Endothelial cell of umbilical vein (primary cell): Measurements from ENCODE around the gene CDC20. TPM values are rescaled to one million over a fixed set of nuclear protein-coding genes. Genes with fewer than 3 reads are reported as not detected.

Experiments used
- BruUV-seq: library from RNA; stranded (reverse); fragments of 400-500 nt; replicated peaks from 2 replicates; lab custom pipeline; 2021; lab: Mats Ljungman, UMichigan
- CTCF ChIA-PET: fragments of 300-600, 350-600 bp; sonication (Branson Sonifier 250); formaldehyde crosslinking; loops from one replicate; lab custom pipeline; 2021; ENCODE audit warnings: antibody characterized with exemption, inconsistent platforms; lab: Charles Lee
- POLR2A ChIA-PET: fragments of 300-600, 350-600 bp; sonication (Branson Sonifier 250); formaldehyde crosslinking; loops from one replicate; lab custom pipeline; 2021; ENCODE audit warnings: antibody characterized with exemption, inconsistent platforms; lab: Charles Lee
- DNase-seq: peaks from one replicate; pipeline ENCODE4 v3.0.0-alpha.2; 2011; ENCODE audit warnings: low read depth, low spot score
- FAIRE-seq: peaks from 2 replicates; lab custom pipeline; 2011; peaks lifted over from hg19 to GRCh38; lab: Jason Lieb, UNC
- H2AFZ ChIP-seq: 2 replicates; pipeline ENCODE4 v1.6.0; 2012; ENCODE audit warnings: low read depth, low read length, control low read depth, inconsistent platforms
- H3K27ac ChIP-seq: 2 replicates; pipeline ENCODE4 v1.5.1; 2011; ENCODE audit warnings: low read depth, mild to moderate bottlenecking, control low read depth, low read length, moderate library complexity; ENCODE audit not compliant: insufficient read depth
- H3K27me3 ChIP-seq, 2 experiments: 2 replicates each; pipeline versions ENCODE4 v1.6.0 to v1.6.1; 2011; ENCODE audit warnings: low read length in 2 of 2, mixed read lengths in 1 of 2; ENCODE audit not compliant: control insufficient read depth in 2 of 2, insufficient read depth in 2 of 2
- H3K36me3 ChIP-seq, 2 experiments: 2 replicates in 1 of 2; 3 replicates in 1 of 2; pipeline ENCODE4 v1.5.1; 2011; ENCODE audit warnings: low read length in 2 of 2, mild to moderate bottlenecking in 1 of 2, moderate library complexity in 1 of 2; ENCODE audit not compliant: control insufficient read depth in 2 of 2, insufficient read depth in 2 of 2; ENCODE audit errors: extremely low read depth in 1 of 2
- H3K4me1 ChIP-seq: 3 replicates; pipeline ENCODE4 v1.5.1; 2011; ENCODE audit warnings: mild to moderate bottlenecking, low read length; ENCODE audit not compliant: control insufficient read depth, insufficient read depth; ENCODE audit errors: extremely low read depth
- H3K4me2 ChIP-seq: 2 replicates; pipeline ENCODE4 v1.6.1; 2011; ENCODE audit warnings: low read length, control low read depth, mixed read lengths; ENCODE audit not compliant: insufficient read depth
- H3K4me3 ChIP-seq, 3 experiments: fragments of 200-600 bp in 1 of 3; sonication (generic), shearing (Covaris generic) in 1 of 3; replicated peaks in 1 of 3; 2 replicates each; pipeline ENCODE4 v1.5.1; 2011 to 2016; ENCODE audit warnings: control low read depth in 3 of 3, low read length in 3 of 3, mild to moderate bottlenecking in 2 of 3, inconsistent platforms in 1 of 3, low read depth in 1 of 3, moderate library complexity in 1 of 3; ENCODE audit not compliant: insufficient read depth in 1 of 3
- H3K79me2 ChIP-seq: 2 replicates; pipeline ENCODE4 v1.6.0; 2012; ENCODE audit warnings: low read length, inconsistent platforms; ENCODE audit not compliant: control insufficient read depth, insufficient read depth
- H3K9ac ChIP-seq: replicated peaks from 2 replicates; pipeline ENCODE3; 2011; ENCODE audit warnings: low read length, control low read depth; ENCODE audit not compliant: insufficient read depth; ENCODE audit errors: extremely low read depth
- H3K9me1 ChIP-seq: replicated peaks from 3 replicates; pipeline ENCODE4 v1.6.0; 2011; ENCODE audit warnings: mild to moderate bottlenecking, low read length; ENCODE audit not compliant: control insufficient read depth, insufficient read depth; ENCODE audit errors: extremely low read depth
- H3K9me3 ChIP-seq: replicated peaks from 2 replicates; pipeline ENCODE4 v1.5.1; 2012; ENCODE audit warnings: low read length, inconsistent platforms; ENCODE audit not compliant: control insufficient read depth, insufficient read depth
- H4K20me1 ChIP-seq: replicated peaks from 2 replicates; pipeline ENCODE3; 2011; ENCODE audit warnings: mild to moderate bottlenecking, low read length; ENCODE audit not compliant: control insufficient read depth, insufficient read depth; ENCODE audit errors: extremely low read depth
- EZH2 ChIP-seq: IDR thresholded peaks from 2 replicates; pipeline ENCODE4 v1.6.1; 2012; ENCODE audit warnings: borderline replicate concordance, low read depth, mild to moderate bottlenecking, moderate library complexity, low read length, inconsistent platforms; ENCODE audit not compliant: severe bottlenecking
- FOS ChIP-seq: IDR thresholded peaks from 2 replicates; pipeline ENCODE4 v1.6.1; 2011; ENCODE audit warnings: mild to moderate bottlenecking, low read length, moderate library complexity, borderline replicate concordance; ENCODE audit not compliant: insufficient read depth
- GATA2 ChIP-seq: IDR thresholded peaks from 2 replicates; pipeline ENCODE4 v1.7.0; 2011; ENCODE audit warnings: low read depth, mild to moderate bottlenecking, moderate library complexity, mixed read lengths, low read length; ENCODE audit not compliant: insufficient read length, insufficient read depth
- JUN ChIP-seq: IDR thresholded peaks from 2 replicates; pipeline ENCODE4 v1.6.1; 2011; ENCODE audit warnings: borderline replicate concordance, low read depth; ENCODE audit not compliant: insufficient read length, insufficient read depth
- MYC ChIP-seq: IDR thresholded peaks from one replicate; pipeline ENCODE4 v1.6.1; 2011; ENCODE audit warnings: mild to moderate bottlenecking, low read depth, low read length
- POLR2A ChIP-seq: IDR thresholded peaks from 2 replicates; pipeline ENCODE4 v1.6.1; 2012; ENCODE audit warnings: low read depth, mild to moderate bottlenecking, control low read depth, low read length
- POLR2AphosphoS5 ChIP-seq: IDR thresholded peaks from 2 replicates; pipeline ENCODE4 v1.6.1; 2012; ENCODE audit warnings: low read depth, mild to moderate bottlenecking, control low read depth, low read length, moderate library complexity; ENCODE audit not compliant: insufficient read depth
- dilution Hi-C: fragments of 300-500 bp; cut with MboI; formaldehyde crosslinking; loops from one replicate; pipeline ENCODE4 v1.15.0; 2019; ENCODE audit warnings: low sequenced_read_pairs; ENCODE audit not compliant: extremely low pct_ligation_motif_present
- intact Hi-C: fragments of 100-400 bp; cut with micrococcal nuclease; formaldehyde crosslinking; loops from one replicate; pipeline ENCODE4 v1.10.0; 2022
- polyA plus RNA-seq, 4 experiments: library from polyadenylated mRNA; depleted of rRNA in 3 of 4; stranded (reverse) in 3 of 4; unstranded in 1 of 4; fragments of >200 nt; gene quantifications; 2 replicates each; pipeline versions ENCODE4 v1.2.1 to v1.2.3, GENCODE V29; 2011 to 2012; ENCODE audit warnings: missing spikeins in 1 of 4
- total RNA-seq: library from RNA; stranded (reverse); gene quantifications from 2 replicates; pipeline ENCODE4 v1.2.3, GENCODE V29; 2021
- TF ChIP-seq, protein P1 (sequence below), 2 donors: IDR thresholded peaks; 1 replicate in 1 of 2; 2 replicates in 1 of 2; pipeline ENCODE4 v1.5.1; 2011; ENCODE audit warnings: low read length in 2 of 2, mild to moderate bottlenecking in 2 of 2, moderate library complexity in 2 of 2, control low read depth in 1 of 2, inconsistent platforms in 1 of 2, low read depth in 1 of 2; ENCODE audit not compliant: insufficient read depth in 1 of 2; ENCODE audit errors: extremely low read depth in 1 of 2
- TF ChIP-seq, protein P2 (sequence below): IDR thresholded peaks from 2 replicates; pipeline ENCODE4 v1.6.1; 2011; ENCODE audit not compliant: insufficient read depth, insufficient read length

Gene CDC20
- total and polyA plus RNA-seq, 2 donors (not counting 3 experiments of a cell fraction or from before 2014, with no cell fraction given): 129 to 170 TPM

DNA sequence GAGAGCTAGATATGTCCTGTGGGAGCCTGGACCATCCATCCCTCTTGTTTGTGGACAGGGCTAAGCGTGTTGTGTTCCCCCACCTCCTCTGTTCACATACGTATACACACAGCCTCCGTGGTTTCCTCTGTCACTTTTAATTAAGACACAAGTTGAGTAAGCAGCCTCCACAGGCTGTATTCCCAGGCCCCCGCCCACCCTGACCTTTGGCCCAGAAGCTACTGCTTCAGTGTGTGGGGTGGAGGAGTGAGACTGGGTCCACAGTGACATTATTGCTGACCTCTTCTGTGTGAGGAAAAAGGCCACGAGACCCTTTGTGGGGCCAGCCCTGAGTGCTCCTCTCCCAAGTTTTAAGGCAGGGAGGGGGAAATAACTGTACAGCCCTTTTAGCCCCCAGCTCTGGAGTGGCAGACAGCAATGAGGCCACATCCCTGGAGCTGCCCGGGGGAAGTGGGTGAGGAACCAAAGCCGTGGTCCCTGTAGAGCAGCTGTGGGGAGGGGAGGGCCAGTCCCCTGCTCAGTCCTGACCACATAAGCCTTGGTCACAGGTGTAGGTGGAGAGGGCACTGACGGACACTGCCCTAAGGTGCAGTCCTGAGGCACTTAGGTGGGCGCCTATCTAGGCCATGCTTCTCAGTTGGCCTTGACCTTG lies 4.6 kb downstream of the CDC20 start:
- Histone ChIP-seq H3K27me3 (no peaks in the 10 kb centered on the region), H2AFZ (no peak overlapping the region), H3K9ac (no peak overlapping the region), H3K9me1 (no peaks in the 10 kb centered on the region), H3K4me1 (peaks cover 44% of the 10 kb centered on the region), H3K27ac (no peak overlapping the region), H3K79me2 (peaks cover 69% of the 10 kb centered on the region), H4K20me1 (no peaks in the 10 kb centered on the region), H3K36me3 (peaks cover 15 to 22% of the 10 kb centered on the region in 2 experiments), H3K4me2 (no peak overlapping the region), H3K4me3 (no peak overlapping the region), H3K9me3 (no peaks in the 10 kb centered on the region)
- FAIRE-seq: no peak
- BruUV-seq: no TSS peak
- dilution Hi-C loops (no loop called here), intact Hi-C loops (no loop called here)
- ChIA-PET CTCF (no interaction called here), POLR2A (no interaction called here)
- TF ChIP-seq FOS: no peak
- no peak for TF ChIP-seq POLR2AphosphoS5
- no peak for TF ChIP-seq EZH2
- no peak for TF ChIP-seq MYC
- TF ChIP-seq POLR2A: no peak
- TF ChIP-seq, protein P1, sequence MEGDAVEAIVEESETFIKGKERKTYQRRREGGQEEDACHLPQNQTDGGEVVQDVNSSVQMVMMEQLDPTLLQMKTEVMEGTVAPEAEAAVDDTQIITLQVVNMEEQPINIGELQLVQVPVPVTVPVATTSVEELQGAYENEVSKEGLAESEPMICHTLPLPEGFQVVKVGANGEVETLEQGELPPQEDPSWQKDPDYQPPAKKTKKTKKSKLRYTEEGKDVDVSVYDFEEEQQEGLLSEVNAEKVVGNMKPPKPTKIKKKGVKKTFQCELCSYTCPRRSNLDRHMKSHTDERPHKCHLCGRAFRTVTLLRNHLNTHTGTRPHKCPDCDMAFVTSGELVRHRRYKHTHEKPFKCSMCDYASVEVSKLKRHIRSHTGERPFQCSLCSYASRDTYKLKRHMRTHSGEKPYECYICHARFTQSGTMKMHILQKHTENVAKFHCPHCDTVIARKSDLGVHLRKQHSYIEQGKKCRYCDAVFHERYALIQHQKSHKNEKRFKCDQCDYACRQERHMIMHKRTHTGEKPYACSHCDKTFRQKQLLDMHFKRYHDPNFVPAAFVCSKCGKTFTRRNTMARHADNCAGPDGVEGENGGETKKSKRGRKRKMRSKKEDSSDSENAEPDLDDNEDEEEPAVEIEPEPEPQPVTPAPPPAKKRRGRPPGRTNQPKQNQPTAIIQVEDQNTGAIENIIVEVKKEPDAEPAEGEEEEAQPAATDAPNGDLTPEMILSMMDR (IDR thresholded peaks at IDR 0.05; ENCODE audit: extremely low read depth in 1 of 2, insufficient read depth in 1 of 2, low read depth in 1 of 2, low read length in 2 of 2): no peak
- TF ChIP-seq JUN: no peak
- no peak for TF ChIP-seq GATA2
- TF ChIP-seq, protein P2, sequence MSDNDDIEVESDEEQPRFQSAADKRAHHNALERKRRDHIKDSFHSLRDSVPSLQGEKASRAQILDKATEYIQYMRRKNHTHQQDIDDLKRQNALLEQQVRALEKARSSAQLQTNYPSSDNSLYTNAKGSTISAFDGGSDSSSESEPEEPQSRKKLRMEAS: no peak
- no peak for DNase-seq
